Karpas-422 (cell line): ENCODE results near the gene ADORA1. TPM values are rescaled to one million over a fixed set of nuclear protein-coding genes. Genes with fewer than 3 reads are reported as not detected.

Experiments
- DNase-seq: peaks from one replicate; pipeline ENCODE4 v3.0.0-alpha.2; 2015
- H2AFZ ChIP-seq: fragments of 200-600 bp; sonication (generic); 2 replicates; pipeline ENCODE4 v1.6.1; 2014; ENCODE audit warnings: antibody characterized with exemption, low read length, mixed read lengths
- H3K27ac ChIP-seq: fragments of 200-600 bp; sonication (generic); 2 replicates; pipeline ENCODE4 v1.5.1; 2014; ENCODE audit warnings: mild to moderate bottlenecking, low read length, moderate library complexity
- H3K27me3 ChIP-seq: fragments of 200-600 bp; sonication (generic); 2 replicates; pipeline ENCODE4 v1.6.1; 2014; ENCODE audit warnings: low read length, mixed read lengths
- H3K36me3 ChIP-seq: fragments of 200-600 bp; sonication (generic); 2 replicates; pipeline ENCODE4 v1.6.1; 2014; ENCODE audit warnings: low read length, mixed read lengths; ENCODE audit not compliant: insufficient read depth
- H3K4me1 ChIP-seq: fragments of 200-600 bp; sonication (generic); 2 replicates; pipeline ENCODE4 v1.6.1; 2014; ENCODE audit warnings: mild to moderate bottlenecking, low read length, mixed read lengths
- H3K4me2 ChIP-seq: fragments of 200-600 bp; sonication (generic); 2 replicates; pipeline ENCODE4 v1.6.1; 2014; ENCODE audit warnings: low read length, low read depth, mild to moderate bottlenecking; ENCODE audit not compliant: poor library complexity, severe bottlenecking
- H3K4me3 ChIP-seq: fragments of 200-600 bp; sonication (generic); 2 replicates; pipeline ENCODE4 v1.5.1; 2014; ENCODE audit warnings: mild to moderate bottlenecking, antibody characterized with exemption, low read length, mixed read lengths
- H3K79me2 ChIP-seq: fragments of 200-600 bp; sonication (generic); 2 replicates; pipeline ENCODE4 v1.6.1; 2014; ENCODE audit warnings: mild to moderate bottlenecking, low read length, mixed read lengths
- H3K9ac ChIP-seq: fragments of 200-600 bp; sonication (generic); 2 replicates; pipeline ENCODE4 v1.6.0; 2014; ENCODE audit warnings: low read length
- H3K9me2 ChIP-seq: fragments of 200-600 bp; sonication (generic), shearing (Covaris generic); replicated peaks from 2 replicates; pipeline ENCODE4 v1.6.0; 2014; ENCODE audit warnings: mild to moderate bottlenecking, low read length, moderate library complexity; ENCODE audit not compliant: insufficient read depth
- H3K9me3 ChIP-seq: fragments of 300-700, 200-600 bp; sonication (generic); 2 replicates; pipeline ENCODE4 v1.6.1; 2014; ENCODE audit warnings: low read length, mixed read lengths
- H4K20me1 ChIP-seq: fragments of 200-600 bp; sonication (generic); 2 replicates; pipeline ENCODE4 v1.6.1; 2014; ENCODE audit warnings: mild to moderate bottlenecking, antibody characterized with exemption, low read length, low read depth; ENCODE audit not compliant: insufficient read depth
- total RNA-seq: library from RNA; depleted of rRNA; stranded (reverse); fragments of >200 nt; shearing (Covaris generic); gene quantifications from 2 replicates; pipeline ENCODE4 v1.2.3, GENCODE V29; 2014; ENCODE audit warnings: low replicate concordance

Gene ADORA1
- total RNA-seq, 1 experiment from 2014 or later = not detected

- Histone ChIP-seq H3K4me2 (peak overlapping the region; percentile 3), H3K4me3 (no peak overlapping the region), H3K4me1 (peaks cover 59% of the 10 kb centered on the region), H2AFZ (peak overlapping the region; percentile 57), H3K79me2 (no peaks in the 10 kb centered on the region), H4K20me1 (no peaks in the 10 kb centered on the region), H3K27ac (peak overlapping the region; percentile 90), H3K9ac (peak overlapping the region; percentile 11), H3K9me2 (no peaks in the 10 kb centered on the region), H3K27me3 (no peaks in the 10 kb centered on the region), H3K36me3 (no peaks in the 10 kb centered on the region), H3K9me3 (no peaks in the 10 kb centered on the region)
- DNase-seq = peak; percentile 73
Measured at GRCh38 chr1:203187689-203188264, 60.3 kb downstream of the ADORA1 start.

GRCh38 chr1:203188686-203189232, 61.2 kb downstream of the ADORA1 start:
- no peak overlapping the region for H3K4me2 ChIP-seq
- no peaks in the 10 kb centered on the region for H3K36me3 ChIP-seq
- H3K9ac ChIP-seq = no peak overlapping the region
- H4K20me1 ChIP-seq = no peaks in the 10 kb centered on the region
- H3K4me3 ChIP-seq = no peak overlapping the region
- H3K27ac ChIP-seq = peak overlapping the region; percentile 90
- H3K4me1 ChIP-seq = peaks cover 59% of the 10 kb centered on the region
- H3K9me2 ChIP-seq = no peaks in the 10 kb centered on the region
- H3K27me3 ChIP-seq = no peaks in the 10 kb centered on the region
- DNase-seq = peak; percentile 39
- no peaks in the 10 kb centered on the region for H3K79me2 ChIP-seq
- no peak overlapping the region for H2AFZ ChIP-seq
- no peaks in the 10 kb centered on the region for H3K9me3 ChIP-seq

- no peaks in the 10 kb centered on the region for H3K27me3 ChIP-seq
- peak overlapping the region; percentile 68 for H3K4me2 ChIP-seq
- peak overlapping the region; percentile 49 for H3K4me3 ChIP-seq
- peak overlapping the region; percentile 59 for H2AFZ ChIP-seq
- peak overlapping the region; percentile 90 for H3K27ac ChIP-seq
- peak; percentile 93 for DNase-seq
- no peaks in the 10 kb centered on the region for H4K20me1 ChIP-seq
- H3K9ac ChIP-seq = peak overlapping the region; percentile 57
- H3K9me3 ChIP-seq = no peaks in the 10 kb centered on the region
- H3K4me1 ChIP-seq = peaks cover 59% of the 10 kb centered on the region
- no peaks in the 10 kb centered on the region for H3K79me2 ChIP-seq
- no peaks in the 10 kb centered on the region for H3K36me3 ChIP-seq
- no peaks in the 10 kb centered on the region for H3K9me2 ChIP-seq
Measured at GRCh38 chr1:203189951-203190352, 62.4 kb downstream of the ADORA1 start.

GRCh38 chr1:203190949-203191348, 63.4 kb downstream of the ADORA1 start:
- Histone ChIP-seq H3K27ac (peak overlapping the region; percentile 90), H3K9me3 (no peaks in the 10 kb centered on the region), H3K4me2 (peak overlapping the region; percentile 68), H3K79me2 (no peaks in the 10 kb centered on the region), H4K20me1 (no peaks in the 10 kb centered on the region), H3K4me1 (peaks cover 50% of the 10 kb centered on the region), H3K9me2 (no peaks in the 10 kb centered on the region), H3K27me3 (no peaks in the 10 kb centered on the region), H3K36me3 (no peaks in the 10 kb centered on the region), H3K4me3 (peak overlapping the region; percentile 49; the same call in 1 of the 2 replicates), H3K9ac (peak overlapping the region; percentile 57), H2AFZ (peak overlapping the region; percentile 59)
- no peak for DNase-seq

- Histone ChIP-seq H3K79me2 (no peaks in the 10 kb centered on the region), H3K27me3 (no peaks in the 10 kb centered on the region; the same call in 1 of the 2 replicates), H3K27ac (no peak overlapping the region), H3K36me3 (no peaks in the 10 kb centered on the region), H4K20me1 (no peaks in the 10 kb centered on the region), H3K4me1 (peaks cover 9% of the 10 kb centered on the region), H3K9me3 (no peaks in the 10 kb centered on the region), H3K4me3 (no peak overlapping the region), H3K4me2 (no peak overlapping the region), H3K9ac (no peak overlapping the region), H3K9me2 (no peaks in the 10 kb centered on the region), H2AFZ (no peak overlapping the region)
- no peak for DNase-seq
Measured at GRCh38 chr1:203196371-203196770, 68.8 kb downstream of the ADORA1 start.

- H3K9me2 ChIP-seq = no peaks in the 10 kb centered on the region
- no peak for DNase-seq
Measured at GRCh38 chr1:203197625-203198024, 70.1 kb downstream of the ADORA1 start.

GRCh38 chr1:203199002-203199401, 71.5 kb downstream of the ADORA1 start:
- DNase-seq = no peak
- Histone ChIP-seq H3K9me2 (no peaks in the 10 kb centered on the region), H3K36me3 (no peaks in the 10 kb centered on the region), H3K9ac (no peak overlapping the region), H3K4me1 (peaks cover 9% of the 10 kb centered on the region), H3K9me3 (no peaks in the 10 kb centered on the region), H3K4me3 (no peak overlapping the region), H3K79me2 (no peaks in the 10 kb centered on the region), H3K4me2 (no peak overlapping the region), H3K27me3 (no peaks in the 10 kb centered on the region; the same call in 1 of the 2 replicates), H4K20me1 (no peaks in the 10 kb centered on the region), H2AFZ (no peak overlapping the region), H3K27ac (no peak overlapping the region)

More at GRCh38 chr1:203197625-203198024, 70.1 kb downstream of the ADORA1 start:
- no peaks in the 10 kb centered on the region for H3K9me3 ChIP-seq
- peaks cover 9% of the 10 kb centered on the region for H3K4me1 ChIP-seq
- H3K9ac ChIP-seq = no peak overlapping the region
- no peaks in the 10 kb centered on the region; the same call in 1 of the 2 replicates for H3K27me3 ChIP-seq
- H3K27ac ChIP-seq = no peak overlapping the region
- H3K36me3 ChIP-seq = no peaks in the 10 kb centered on the region
- H4K20me1 ChIP-seq = no peaks in the 10 kb centered on the region
- H3K79me2 ChIP-seq = no peaks in the 10 kb centered on the region
- H3K4me2 ChIP-seq = no peak overlapping the region
- no peak overlapping the region for H3K4me3 ChIP-seq
- H2AFZ ChIP-seq = no peak overlapping the region

GRCh38 chr1:203199481-203199815, 71.9 kb downstream of the ADORA1 start:
- no peak for DNase-seq
- Histone ChIP-seq H3K27ac (no peak overlapping the region), H3K79me2 (no peaks in the 10 kb centered on the region), H3K4me1 (peaks cover 9% of the 10 kb centered on the region), H3K36me3 (no peaks in the 10 kb centered on the region), H4K20me1 (no peaks in the 10 kb centered on the region), H3K4me2 (no peak overlapping the region), H3K9me3 (no peaks in the 10 kb centered on the region), H3K9ac (no peak overlapping the region), H3K4me3 (no peak overlapping the region), H3K9me2 (no peaks in the 10 kb centered on the region), H3K27me3 (no peaks in the 10 kb centered on the region; the same call in 1 of the 2 replicates), H2AFZ (no peak overlapping the region)
